ENCODE results near the gene VSX2. TPM values are rescaled to one million over a fixed set of nuclear protein-coding genes. Genes with fewer than 3 reads are reported as not detected.

The VSX2 gene
- total RNA-seq, 4 donors from 2014 or later: not detected

DNA sequence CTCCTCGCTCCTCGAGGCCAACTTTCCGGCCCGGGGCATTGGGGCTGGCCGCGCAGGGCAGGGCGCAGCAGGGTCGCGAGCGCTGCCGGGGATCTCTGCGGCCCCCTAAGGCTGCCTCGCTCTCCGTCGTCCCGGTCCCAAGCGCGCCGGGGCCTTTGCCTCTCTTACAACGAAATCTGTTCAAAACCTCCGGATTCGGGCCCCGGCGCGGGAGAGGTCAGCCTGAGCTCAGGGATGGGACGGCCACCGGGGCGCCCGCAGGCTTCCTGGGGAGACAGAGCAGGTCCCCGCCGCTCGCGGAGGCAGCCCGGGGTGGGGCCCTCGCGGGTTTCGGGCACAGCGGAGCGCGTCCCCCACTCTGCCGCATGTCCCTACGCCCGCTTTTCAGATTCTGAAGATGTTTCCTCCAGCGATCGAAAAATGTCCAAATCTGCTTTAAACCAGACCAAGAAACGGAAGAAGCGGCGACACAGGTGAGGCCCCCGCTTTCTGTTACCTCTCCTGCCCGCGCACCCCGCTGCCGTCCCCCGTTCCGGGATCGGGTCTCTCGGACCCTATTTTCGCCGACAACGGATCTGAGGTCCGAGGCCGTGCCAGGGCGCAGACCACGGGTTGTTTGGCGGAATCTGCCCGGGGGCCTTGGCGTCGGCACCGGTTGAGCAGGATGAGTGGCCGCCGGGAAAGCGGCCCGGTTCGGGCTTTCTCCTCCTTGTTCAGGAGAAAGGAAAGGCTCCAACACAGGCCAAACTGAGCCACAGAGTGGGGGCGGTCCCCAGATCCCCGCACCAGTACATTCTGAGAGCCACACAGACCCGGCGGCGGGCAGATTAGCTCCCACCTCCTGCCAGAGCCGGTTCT, 1.8 kb downstream of the VSX2 start:
- DNase-seq (ENCODE audit: low spot score): no peak
- ATAC-seq (ENCODE audit: low FRiP score): no peak
- TF ChIP-seq, protein P1, sequence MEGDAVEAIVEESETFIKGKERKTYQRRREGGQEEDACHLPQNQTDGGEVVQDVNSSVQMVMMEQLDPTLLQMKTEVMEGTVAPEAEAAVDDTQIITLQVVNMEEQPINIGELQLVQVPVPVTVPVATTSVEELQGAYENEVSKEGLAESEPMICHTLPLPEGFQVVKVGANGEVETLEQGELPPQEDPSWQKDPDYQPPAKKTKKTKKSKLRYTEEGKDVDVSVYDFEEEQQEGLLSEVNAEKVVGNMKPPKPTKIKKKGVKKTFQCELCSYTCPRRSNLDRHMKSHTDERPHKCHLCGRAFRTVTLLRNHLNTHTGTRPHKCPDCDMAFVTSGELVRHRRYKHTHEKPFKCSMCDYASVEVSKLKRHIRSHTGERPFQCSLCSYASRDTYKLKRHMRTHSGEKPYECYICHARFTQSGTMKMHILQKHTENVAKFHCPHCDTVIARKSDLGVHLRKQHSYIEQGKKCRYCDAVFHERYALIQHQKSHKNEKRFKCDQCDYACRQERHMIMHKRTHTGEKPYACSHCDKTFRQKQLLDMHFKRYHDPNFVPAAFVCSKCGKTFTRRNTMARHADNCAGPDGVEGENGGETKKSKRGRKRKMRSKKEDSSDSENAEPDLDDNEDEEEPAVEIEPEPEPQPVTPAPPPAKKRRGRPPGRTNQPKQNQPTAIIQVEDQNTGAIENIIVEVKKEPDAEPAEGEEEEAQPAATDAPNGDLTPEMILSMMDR (IDR thresholded peaks at IDR 0.05): no peak

DNA sequence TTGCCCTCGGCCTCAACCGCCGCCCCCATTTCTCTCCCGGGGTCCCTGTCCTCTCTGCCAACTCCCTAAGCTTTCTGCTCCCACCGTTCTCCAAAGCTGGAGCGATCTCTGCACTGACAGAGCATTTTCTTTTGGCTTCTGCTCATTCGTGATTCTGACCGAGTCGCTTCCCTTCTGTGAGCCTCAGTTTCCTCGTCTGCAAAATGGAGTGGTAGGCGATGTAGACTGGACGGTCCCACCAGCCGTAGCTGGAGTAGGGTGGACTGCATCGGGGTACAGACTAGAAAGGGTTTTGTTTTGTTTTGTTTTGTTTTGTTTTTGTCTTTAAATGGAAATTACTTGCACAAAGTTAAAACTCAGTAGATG, 2.4 kb downstream of the VSX2 start:
- DNase-seq (ENCODE audit: low spot score) (no peak), ATAC-seq (ENCODE audit: low FRiP score) (no peak)
- TF ChIP-seq, protein P1 (IDR thresholded peaks at IDR 0.05): no peak

DNA sequence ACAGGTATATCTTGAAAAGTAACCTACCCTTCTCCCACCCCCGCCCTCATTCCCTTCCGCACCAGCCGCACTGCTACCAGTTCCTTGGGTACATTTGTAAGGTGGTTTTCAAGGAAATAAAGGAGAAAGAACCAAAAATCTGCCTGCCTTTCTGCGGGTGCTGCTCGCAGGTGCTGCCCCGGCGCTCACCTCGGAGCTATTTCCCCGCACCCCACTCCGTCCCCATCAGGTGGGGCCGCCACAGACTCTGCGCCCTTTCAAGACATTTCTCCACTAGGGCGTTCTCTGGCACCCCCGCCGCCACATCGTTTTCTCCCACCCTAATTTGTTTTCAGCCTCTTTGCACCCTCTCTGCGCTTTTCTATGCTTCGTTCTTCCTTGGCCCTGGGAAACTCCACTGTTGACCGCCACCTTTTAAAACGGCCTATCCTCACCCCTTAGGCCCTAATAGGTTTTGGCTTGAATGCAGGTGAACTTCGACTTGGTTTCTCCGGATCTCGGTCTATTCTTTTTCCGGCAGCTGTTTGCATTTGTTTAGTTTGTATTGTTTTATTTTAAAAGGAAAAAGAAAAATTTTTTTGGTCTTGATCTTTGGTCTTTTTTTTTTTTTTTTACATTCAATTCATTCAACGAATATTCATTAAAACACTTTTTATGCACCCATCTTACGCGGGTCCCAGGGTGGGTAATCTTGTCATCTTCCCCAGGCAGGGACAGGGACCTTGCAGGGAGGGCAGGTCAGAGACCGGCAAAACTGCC, 3.0 kb downstream of the VSX2 start:
- DNase-seq (ENCODE audit: low spot score) (no peak), ATAC-seq (ENCODE audit: low FRiP score) (no peak)
- TF ChIP-seq, protein P1 (IDR thresholded peaks at IDR 0.05): no peak

DNA sequence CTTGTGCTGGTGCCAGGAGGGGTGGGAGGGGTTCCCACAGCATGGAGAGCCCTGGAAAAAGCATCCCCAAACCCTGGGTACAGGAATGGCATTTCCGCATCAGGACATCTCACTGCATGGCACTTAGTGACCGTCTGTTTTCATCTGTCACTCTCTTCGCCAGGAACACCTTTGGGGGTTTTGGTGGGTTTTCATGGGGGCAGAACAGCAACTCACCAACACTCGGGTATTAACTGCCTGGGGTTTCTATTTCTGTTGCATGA, 3.5 kb downstream of the VSX2 start:
- TF ChIP-seq, protein P1 (IDR thresholded peaks at IDR 0.05): no peak
- no peak for ATAC-seq (ENCODE audit: low FRiP score)
- DNase-seq (ENCODE audit: low spot score): no peak

DNA sequence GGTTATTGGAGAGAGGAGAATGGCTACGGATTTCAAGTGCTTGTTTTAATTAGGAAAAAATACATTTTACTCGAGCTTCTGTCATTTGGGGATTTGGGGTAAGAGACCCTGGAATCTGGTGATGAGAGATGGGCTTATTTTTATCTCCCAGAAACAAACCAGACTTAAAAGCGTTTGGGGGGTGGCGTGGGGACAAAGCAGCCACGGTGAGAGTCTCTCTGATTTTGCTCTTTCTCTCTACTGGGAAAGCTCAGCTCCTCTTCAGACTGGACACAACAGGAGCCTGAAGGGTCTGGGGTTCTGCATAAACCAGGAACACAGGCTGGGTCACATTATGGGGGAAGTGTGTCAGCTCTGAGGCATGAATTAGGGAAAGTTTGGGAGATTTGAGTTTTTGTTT, 3.8 kb downstream of the VSX2 start:
- TF ChIP-seq, protein P1 (IDR thresholded peaks at IDR 0.05): no peak
- DNase-seq (ENCODE audit: low spot score): no peak
- no peak for ATAC-seq (ENCODE audit: low FRiP score)

DNA sequence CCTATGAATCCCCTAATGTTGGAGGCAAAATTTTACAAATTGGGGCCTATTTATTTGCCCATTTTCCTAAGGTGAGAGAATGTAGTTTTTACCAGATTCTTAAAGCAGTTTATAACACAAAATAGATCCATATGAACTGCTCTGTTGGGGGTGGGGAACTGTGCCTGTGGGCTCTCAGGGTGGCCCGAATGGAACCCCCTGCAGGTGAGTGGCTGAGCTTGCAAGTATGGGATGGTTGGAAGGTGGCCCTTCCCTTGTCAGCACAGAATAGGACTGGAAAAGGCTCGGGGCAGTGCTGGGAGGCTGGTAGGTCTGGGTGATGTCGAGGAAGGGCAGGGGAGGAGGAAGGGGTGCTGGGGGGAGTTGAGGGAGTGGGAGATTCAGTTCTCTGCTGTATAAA, 4.9 kb downstream of the VSX2 start:
- no peak for DNase-seq (ENCODE audit: low spot score)
- no peak for ATAC-seq (ENCODE audit: low FRiP score)
- TF ChIP-seq, protein P1 (IDR thresholded peaks at IDR 0.05): no peak

DNA sequence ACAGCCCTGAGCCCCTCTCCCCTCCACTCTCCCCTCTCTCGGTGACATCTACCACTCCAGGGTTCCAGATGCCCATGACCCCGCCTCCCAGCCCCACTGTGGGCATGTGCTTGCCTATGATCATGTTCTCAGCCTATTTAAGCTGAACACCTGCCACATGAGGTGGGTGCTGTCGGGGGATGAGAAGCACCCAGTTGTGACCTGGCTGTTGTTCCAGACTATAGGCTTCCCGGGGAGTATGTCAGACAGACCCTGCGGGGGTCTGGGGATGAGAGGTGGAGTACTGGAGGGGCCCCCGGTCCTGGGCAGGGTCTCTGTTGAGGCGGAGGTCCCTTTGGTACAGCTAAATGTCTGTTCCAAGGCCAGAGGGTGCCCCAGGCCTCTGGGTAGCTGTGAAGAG, 6.0 kb downstream of the VSX2 start:
- ATAC-seq (ENCODE audit: low FRiP score) (no peak), DNase-seq (ENCODE audit: low spot score) (no peak)
- TF ChIP-seq, protein P1 (IDR thresholded peaks at IDR 0.05): no peak

Measured in omental fat pad (tissue), 4 donors.